Measurements from ENCODE around the gene OR1F1. TPM values are rescaled to one million over a fixed set of nuclear protein-coding genes. Genes with fewer than 3 reads are reported as not detected.

Gene OR1F1
- total RNA-seq, 1 experiment from 2014 or later, result 0.67 TPM

DNA sequence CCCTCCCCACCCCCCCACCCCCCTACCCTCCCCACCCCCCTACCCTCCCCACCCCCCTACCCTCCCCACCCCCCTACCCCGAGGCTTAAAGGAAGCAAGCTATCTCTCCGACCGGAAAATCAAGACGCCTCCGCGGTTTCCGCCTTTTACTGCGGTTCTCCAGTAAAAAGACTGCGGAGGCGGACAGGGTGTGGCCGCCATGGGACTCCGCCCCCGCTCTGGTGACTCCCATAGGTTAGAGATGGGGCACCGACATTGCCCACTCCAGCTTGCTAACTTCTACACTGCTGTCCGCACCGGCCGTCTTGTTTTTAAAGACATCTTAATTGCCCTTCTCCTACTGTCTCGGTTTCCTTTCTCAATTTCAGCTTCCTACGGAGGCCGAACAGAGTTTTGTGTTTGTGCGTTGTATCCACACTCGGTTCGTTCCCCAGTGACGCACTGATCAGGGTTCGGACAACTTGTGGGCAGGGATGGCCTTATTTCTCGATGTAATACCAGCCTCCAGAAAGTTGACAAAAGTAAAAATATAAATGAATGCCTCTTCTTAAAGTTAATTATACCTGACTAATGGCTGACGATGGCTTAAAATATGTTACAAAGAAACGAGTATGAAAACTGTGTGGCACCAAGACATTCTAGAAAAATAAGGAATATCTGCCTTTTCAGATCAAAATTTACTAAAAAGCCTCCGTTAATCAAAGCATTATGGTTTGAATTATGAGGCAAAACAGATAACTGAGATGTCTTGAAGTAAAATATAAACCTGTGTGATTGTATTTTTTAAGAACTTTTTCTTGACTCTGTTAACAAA is 48.1 kb downstream of the OR1F1 start:
- no peak for DNase-seq (ENCODE audit: extremely low read depth, low read depth)

- DNase-seq (ENCODE audit: extremely low read depth, low read depth), result no peak
These were observed 53.8 kb downstream of the OR1F1 start for GRCh38 chr16:3241761-3242160.

DNA sequence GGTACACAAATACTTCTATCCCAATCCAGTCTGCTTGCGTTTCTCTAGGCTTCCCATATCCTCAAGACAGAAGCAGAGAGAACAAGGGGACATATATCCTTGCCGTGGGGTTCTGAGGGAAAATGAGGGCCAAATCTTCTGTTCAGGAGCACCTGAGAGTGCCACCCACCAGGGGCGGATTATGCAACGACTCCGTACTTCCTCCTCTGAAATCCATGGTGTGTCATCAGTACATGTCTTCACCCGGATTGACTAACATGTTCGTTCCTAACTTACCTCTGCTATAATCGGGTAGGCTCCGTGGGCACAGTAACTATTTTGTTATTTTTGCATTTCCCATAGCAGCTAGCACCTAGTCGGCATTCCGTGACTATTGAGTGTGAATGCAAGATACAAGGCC is 54.7 kb downstream of the OR1F1 start:
- DNase-seq (ENCODE audit: extremely low read depth, low read depth), result no peak

DNA sequence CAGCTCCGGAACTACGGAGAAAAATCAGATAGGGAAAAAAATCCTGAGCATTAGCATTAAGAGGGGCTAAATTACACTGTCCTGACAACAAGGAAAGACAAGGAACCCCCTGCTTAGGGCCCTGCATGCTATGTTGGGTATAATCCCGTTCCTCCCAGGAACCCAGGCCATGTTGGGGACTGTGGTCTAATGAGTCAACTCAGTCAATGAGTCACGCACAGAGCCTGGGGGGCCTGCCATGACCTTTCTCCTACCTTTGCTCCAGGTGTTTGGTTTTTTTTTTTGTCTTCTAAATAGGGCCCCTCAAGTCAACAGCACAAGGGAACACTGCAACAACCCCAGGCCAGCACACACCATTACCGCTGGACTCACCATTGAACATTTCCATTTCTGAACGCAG is 55.9 kb downstream of the OR1F1 start:
- DNase-seq (ENCODE audit: extremely low read depth, low read depth), result no peak

- no peak for DNase-seq (ENCODE audit: extremely low read depth, low read depth)
These were observed 58.0 kb downstream of the OR1F1 start for GRCh38 chr16:3246002-3246401.

GRCh38 chr16:3246876-3247275 is 58.9 kb downstream of the OR1F1 start:
- DNase-seq (ENCODE audit: extremely low read depth, low read depth), result no peak

GRCh38 chr16:3248596-3248995 is 60.6 kb downstream of the OR1F1 start:
- no peak for DNase-seq (ENCODE audit: extremely low read depth, low read depth)

DNA sequence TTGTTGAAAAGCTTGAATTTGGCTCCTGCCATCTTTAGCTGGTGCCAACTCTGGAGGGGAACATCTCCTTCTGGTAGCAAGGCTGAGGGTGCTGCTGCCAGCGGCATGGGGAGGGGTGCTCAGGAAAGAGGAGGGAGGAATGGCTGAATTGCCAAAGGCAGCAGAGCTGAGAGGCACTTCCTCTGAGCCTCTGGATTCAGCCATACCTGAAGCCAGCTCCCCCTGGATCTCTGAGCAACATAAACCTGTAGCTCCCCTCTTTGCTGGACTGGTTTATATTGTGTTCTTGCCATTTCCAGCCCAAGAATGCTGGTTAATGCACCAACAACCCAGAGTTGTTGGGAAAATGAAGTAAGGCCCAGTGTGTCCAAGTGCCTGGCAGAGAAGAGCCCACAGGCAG is 61.0 kb downstream of the OR1F1 start:
- no peak for DNase-seq (ENCODE audit: extremely low read depth, low read depth)

GRCh38 chr16:3249451-3249850 is 61.4 kb downstream of the OR1F1 start:
- no peak for DNase-seq (ENCODE audit: extremely low read depth, low read depth)

GRCh38 chr16:3252967-3253366 is 65.0 kb downstream of the OR1F1 start:
- no peak for DNase-seq (ENCODE audit: extremely low read depth, low read depth)

GRCh38 chr16:3254309-3254708 is 66.3 kb downstream of the OR1F1 start:
- DNase-seq (ENCODE audit: extremely low read depth, low read depth), result no peak

Other genes with a start within 250 kb of the OR1F1 start
- gene KREMEN2, start 223.9 kb upstream of the OR1F1 start, total RNA-seq (2014; rRNA removed; shearing (Covaris generic)), result 1.5 and 2.7 TPM in 2 replicates
- gene PAQR4, start 218.9 kb upstream of the OR1F1 start, total RNA-seq (2014; rRNA removed; shearing (Covaris generic)), result 19.0 and 24.4 TPM in 2 replicates
- gene PKMYT1, start 207.8 kb upstream of the OR1F1 start, total RNA-seq (2014; rRNA removed; shearing (Covaris generic)), result 14.8 and 18.9 TPM in 2 replicates
- gene CLDN9, start 175.3 kb upstream of the OR1F1 start, total RNA-seq (2014; rRNA removed; shearing (Covaris generic)), result 0.05 and 0.14 TPM in 2 replicates
- gene CLDN6, start 170.0 kb upstream of the OR1F1 start, total RNA-seq (2014; rRNA removed; shearing (Covaris generic)), result not detected in 2 replicates
- 249 and 347 TPM in 2 replicates for gene TNFRSF12A, start 167.8 kb upstream of the OR1F1 start, total RNA-seq (2014; rRNA removed; shearing (Covaris generic))
- gene HCFC1R1, start 164.3 kb upstream of the OR1F1 start, total RNA-seq (2014; rRNA removed; shearing (Covaris generic)), result 29.3 and 33.4 TPM in 2 replicates
- gene THOC6, start 164.2 kb upstream of the OR1F1 start, total RNA-seq (2014; rRNA removed; shearing (Covaris generic)), result 30.3 and 35.2 TPM in 2 replicates
- not detected in 2 replicates for gene BICDL2, start 151.3 kb upstream of the OR1F1 start, total RNA-seq (2014; rRNA removed; shearing (Covaris generic))
- 0.14 and 0.25 TPM in 2 replicates for gene MMP25, start 141.6 kb upstream of the OR1F1 start, total RNA-seq (2014; rRNA removed; shearing (Covaris generic))
- 0.38 and 0.47 TPM in 2 replicates for gene IL32, start 122.6 kb upstream of the OR1F1 start, total RNA-seq (2014; rRNA removed; shearing (Covaris generic))
- gene ZSCAN10, start 88.9 kb upstream of the OR1F1 start, total RNA-seq (2014; rRNA removed; shearing (Covaris generic)), result 0.05 and 0.38 TPM in 2 replicates
- gene ZNF205, start 75.6 kb upstream of the OR1F1 start, total RNA-seq (2014; rRNA removed; shearing (Covaris generic)), result 12.0 and 13.5 TPM in 2 replicates
- gene ZNF213, start 53.2 kb upstream of the OR1F1 start, total RNA-seq (2014; rRNA removed; shearing (Covaris generic)), result 4.5 and 5.0 TPM in 2 replicates
- gene ZNF200, start 47.0 kb downstream of the OR1F1 start, total RNA-seq (2014; rRNA removed; shearing (Covaris generic)), result 11.9 and 14.5 TPM in 2 replicates
- 0.17 TPM in 1 of 2 replicates, not detected in the other for gene MEFV, start 68.4 kb downstream of the OR1F1 start, total RNA-seq (2014; rRNA removed; shearing (Covaris generic))
- gene ZNF263, start 95.3 kb downstream of the OR1F1 start, total RNA-seq (2014; rRNA removed; shearing (Covaris generic)), result 59.5 and 60.9 TPM in 2 replicates
- gene TIGD7, start 117.2 kb downstream of the OR1F1 start, total RNA-seq (2014; rRNA removed; shearing (Covaris generic)), result 9.4 and 9.7 TPM in 2 replicates
- gene ZNF75A, start 117.3 kb downstream of the OR1F1 start, total RNA-seq (2014; rRNA removed; shearing (Covaris generic)), result 18.1 and 24.9 TPM in 2 replicates
- gene OR2C1, start 167.7 kb downstream of the OR1F1 start, total RNA-seq (2014; rRNA removed; shearing (Covaris generic)), result not detected in 2 replicates
- gene ZSCAN32, start 212.8 kb downstream of the OR1F1 start, total RNA-seq (2014; rRNA removed; shearing (Covaris generic)), result 14.3 and 19.5 TPM in 2 replicates
- gene ZNF174, start 213.0 kb downstream of the OR1F1 start, total RNA-seq (2014; rRNA removed; shearing (Covaris generic)), result 19.4 and 21.6 TPM in 2 replicates